Measurements from ENCODE around the gene ANKLE1.

Gene ANKLE1

GRCh38 chr19:17306285-17306714 is 24.6 kb downstream of the ANKLE1 start:
- H3K4me2 ChIP-seq (ENCODE audit: low read length) = peak overlapping the region; percentile 75
- peaks cover 48% of the 10 kb centered on the region for H3K4me1 ChIP-seq (ENCODE audit: insufficient read depth, low read length, severe bottlenecking)
- peaks cover 3% of the 10 kb centered on the region; the same call in 1 of the 2 replicates for H3K36me3 ChIP-seq (ENCODE audit: insufficient read depth, low read length)
- no peaks in the 10 kb centered on the region for H3K27me3 ChIP-seq (ENCODE audit: insufficient read depth, low read length)
- no peaks in the 10 kb centered on the region for H4K20me1 ChIP-seq (ENCODE audit: insufficient read depth, low read length)
- H3K4me3 ChIP-seq (ENCODE audit: low read depth, low read length, poor library complexity, severe bottlenecking) = peak overlapping the region; percentile 68
- H3K9me2 ChIP-seq (ENCODE audit: low read depth, low read length) = no peaks in the 10 kb centered on the region
- peak overlapping the region; percentile 88 for H3K27ac ChIP-seq (ENCODE audit: low read depth, low read length, poor library complexity, severe bottlenecking)
- H3K79me2 ChIP-seq (ENCODE audit: insufficient read depth, low read length) = peaks cover 13% of the 10 kb centered on the region
- no peak overlapping the region for H2AFZ ChIP-seq (ENCODE audit: low read length)
- TF ChIP-seq EZH2 (IDR thresholded peaks at IDR 0.05; ENCODE audit: borderline replicate concordance, low read length) = no peak
- TF ChIP-seq, protein P1, sequence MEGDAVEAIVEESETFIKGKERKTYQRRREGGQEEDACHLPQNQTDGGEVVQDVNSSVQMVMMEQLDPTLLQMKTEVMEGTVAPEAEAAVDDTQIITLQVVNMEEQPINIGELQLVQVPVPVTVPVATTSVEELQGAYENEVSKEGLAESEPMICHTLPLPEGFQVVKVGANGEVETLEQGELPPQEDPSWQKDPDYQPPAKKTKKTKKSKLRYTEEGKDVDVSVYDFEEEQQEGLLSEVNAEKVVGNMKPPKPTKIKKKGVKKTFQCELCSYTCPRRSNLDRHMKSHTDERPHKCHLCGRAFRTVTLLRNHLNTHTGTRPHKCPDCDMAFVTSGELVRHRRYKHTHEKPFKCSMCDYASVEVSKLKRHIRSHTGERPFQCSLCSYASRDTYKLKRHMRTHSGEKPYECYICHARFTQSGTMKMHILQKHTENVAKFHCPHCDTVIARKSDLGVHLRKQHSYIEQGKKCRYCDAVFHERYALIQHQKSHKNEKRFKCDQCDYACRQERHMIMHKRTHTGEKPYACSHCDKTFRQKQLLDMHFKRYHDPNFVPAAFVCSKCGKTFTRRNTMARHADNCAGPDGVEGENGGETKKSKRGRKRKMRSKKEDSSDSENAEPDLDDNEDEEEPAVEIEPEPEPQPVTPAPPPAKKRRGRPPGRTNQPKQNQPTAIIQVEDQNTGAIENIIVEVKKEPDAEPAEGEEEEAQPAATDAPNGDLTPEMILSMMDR (IDR thresholded peaks at IDR 0.05; ENCODE audit: low read length) = no peak
- H3K9me3 ChIP-seq (ENCODE audit: low read length) = no peaks in the 10 kb centered on the region
- H3F3A ChIP-seq (ENCODE audit: insufficient read depth, low read length) = peaks cover 6% of the 10 kb centered on the region; the same call in 1 of the 2 replicates
- H3K9ac ChIP-seq (ENCODE audit: low read length) = peak overlapping the region; percentile 75

- Histone ChIP-seq H3K4me3 (ENCODE audit: low read depth, low read length, poor library complexity, severe bottlenecking) (no peak overlapping the region), H3K9me3 (ENCODE audit: low read length) (no peaks in the 10 kb centered on the region), H2AFZ (ENCODE audit: low read length) (no peak overlapping the region), H3K27ac (ENCODE audit: low read depth, low read length, poor library complexity, severe bottlenecking) (peak overlapping the region; percentile 30), H3K27me3 (ENCODE audit: insufficient read depth, low read length) (no peaks in the 10 kb centered on the region), H3K9ac (ENCODE audit: low read length) (no peak overlapping the region), H3K4me1 (ENCODE audit: insufficient read depth, low read length, severe bottlenecking) (peaks cover 38% of the 10 kb centered on the region), H3F3A (ENCODE audit: insufficient read depth, low read length) (peaks cover 6% of the 10 kb centered on the region; the same call in 1 of the 2 replicates), H3K4me2 (ENCODE audit: low read length) (no peak overlapping the region), H4K20me1 (ENCODE audit: insufficient read depth, low read length) (no peaks in the 10 kb centered on the region), H3K36me3 (ENCODE audit: insufficient read depth, low read length) (peaks cover 11% of the 10 kb centered on the region; the same call in 1 of the 2 replicates), H3K9me2 (ENCODE audit: low read depth, low read length) (no peaks in the 10 kb centered on the region), H3K79me2 (ENCODE audit: insufficient read depth, low read length) (peaks cover 13% of the 10 kb centered on the region)
- TF ChIP-seq, protein P1 (IDR thresholded peaks at IDR 0.05; ENCODE audit: low read length) = no peak
- no peak for TF ChIP-seq EZH2 (IDR thresholded peaks at IDR 0.05; ENCODE audit: borderline replicate concordance, low read length)
Observed at GRCh38 chr19:17307876-17308377, 26.2 kb downstream of the ANKLE1 start.

- Histone ChIP-seq H3K9me3 (ENCODE audit: low read length) (no peaks in the 10 kb centered on the region), H3K4me3 (ENCODE audit: low read depth, low read length, poor library complexity, severe bottlenecking) (peak within 1 kb of the TSS; percentile 80), H2AFZ (ENCODE audit: low read length) (no peak within 1 kb of the TSS), H3K79me2 (ENCODE audit: insufficient read depth, low read length) (peaks cover 13% of the 10 kb centered on the region), H3K27me3 (ENCODE audit: insufficient read depth, low read length) (no peaks in the 10 kb centered on the region), H4K20me1 (ENCODE audit: insufficient read depth, low read length) (no peaks in the 10 kb centered on the region), H3K36me3 (ENCODE audit: insufficient read depth, low read length) (peaks cover 20% of the 10 kb centered on the region), H3K4me1 (ENCODE audit: insufficient read depth, low read length, severe bottlenecking) (peaks cover 31% of the 10 kb centered on the region), H3K9ac (ENCODE audit: low read length) (peak within 1 kb of the TSS; percentile 81), H3F3A (ENCODE audit: insufficient read depth, low read length) (peaks cover 1% of the 10 kb centered on the region; the same call in 1 of the 2 replicates), H3K4me2 (ENCODE audit: low read length) (peak within 1 kb of the TSS; percentile 72), H3K27ac (ENCODE audit: low read depth, low read length, poor library complexity, severe bottlenecking) (peak within 1 kb of the TSS; percentile 29), H3K9me2 (ENCODE audit: low read depth, low read length) (no peaks in the 10 kb centered on the region)
- TF ChIP-seq, protein P1 (IDR thresholded peaks at IDR 0.05; ENCODE audit: low read length) = no peak
- TF ChIP-seq EZH2 (IDR thresholded peaks at IDR 0.05; ENCODE audit: borderline replicate concordance, low read length) = no peak
Observed at GRCh38 chr19:17309198-17309964, 27.7 kb downstream of the ANKLE1 start, which contains the start of gene DDA1. DDA1 (plus strand) TSS chr19:17309563; CDS start chr19:17309655, 92 bp downstream.

Data from OCI-LY1 (cell line).